NCI-H2171 treated with DMSO at 0.1 percent for 48 hours (cell line): Measurements from ENCODE around the gene KRT7.

ENCODE experiments used
- DNase-seq: peaks from one replicate; lab custom pipeline; 2025; lab: John Stamatoyannopoulos, UW

The KRT7 gene

GRCh38 chr12:52199294-52199919, 33.6 kb upstream of the KRT7 start:
- DNase-seq = no peak

GRCh38 chr12:52200086-52200780, 32.8 kb upstream of the KRT7 start:
- no peak for DNase-seq

GRCh38 chr12:52200781-52201450, 32.1 kb upstream of the KRT7 start:
- DNase-seq = no peak

GRCh38 chr12:52201451-52201839, 31.6 kb upstream of the KRT7 start:
- no peak for DNase-seq

GRCh38 chr12:52202361-52203078, 30.5 kb upstream of the KRT7 start:
- peak; percentile 40 for DNase-seq

GRCh38 chr12:52203079-52203921, 29.7 kb upstream of the KRT7 start:
- peak; percentile 23 for DNase-seq

GRCh38 chr12:52204095-52204930, 28.7 kb upstream of the KRT7 start:
- DNase-seq = no peak

GRCh38 chr12:52204931-52205505, 28.0 kb upstream of the KRT7 start:
- DNase-seq = no peak

GRCh38 chr12:52205612-52206303, 27.3 kb upstream of the KRT7 start:
- no peak for DNase-seq

- no peak for DNase-seq
These were observed 26.6 kb upstream of the KRT7 start for GRCh38 chr12:52206304-52207040.

GRCh38 chr12:52207106-52207505, 25.9 kb upstream of the KRT7 start:
- no peak for DNase-seq

GRCh38 chr12:52207895-52208294, 25.1 kb upstream of the KRT7 start:
- DNase-seq = peak; percentile 78

GRCh38 chr12:52208424-52209165, 24.4 kb upstream of the KRT7 start:
- DNase-seq = no peak

GRCh38 chr12:52209321-52209720, 23.7 kb upstream of the KRT7 start:
- DNase-seq = no peak

- DNase-seq = no peak
These were observed 22.7 kb upstream of the KRT7 start for GRCh38 chr12:52210186-52210924.

- DNase-seq = no peak
These were observed 22.0 kb upstream of the KRT7 start for GRCh38 chr12:52210925-52211650.
